H1 (cell line): ENCODE results near the gene NEUROG1. TPM values are rescaled to one million over a fixed set of nuclear protein-coding genes. Genes with fewer than 3 reads are reported as not detected.

ENCODE experiments used
- CTCF ChIA-PET: fragments of 300-600 bp; sonication (Branson Sonifier 250); formaldehyde crosslinking; loops from one replicate; lab custom pipeline; 2021; ENCODE audit not compliant: partially characterized antibody; lab: Charles Lee
- POLR2A ChIA-PET: fragments of 300-600 bp; sonication (Branson Sonifier 250); formaldehyde crosslinking; loops from one replicate; lab custom pipeline; 2021; ENCODE audit warnings: inconsistent platforms; ENCODE audit not compliant: partially characterized antibody; lab: Charles Lee
- DNase-seq, 2 experiments: peaks; one replicate each; pipeline versions ENCODE4 v3.0.0 to v3.0.0-alpha.2; 2010 to 2022; ENCODE audit warnings: low spot score in 2 of 2, low read depth in 1 of 2, mixed read lengths in 1 of 2
- FAIRE-seq: peaks from 2 replicates; lab custom pipeline; 2011; peaks lifted over from hg19 to GRCh38; lab: Jason Lieb, UNC
- H2AFZ ChIP-seq: 2 replicates; pipeline ENCODE4 v1.8.1; 2012; ENCODE audit warnings: low read length, inconsistent platforms
- H2AK5ac ChIP-seq: 2 replicates; pipeline ENCODE4 v1.6.1; 2013; ENCODE audit warnings: low read depth, low read length
- H2BK120ac ChIP-seq: replicated peaks from 2 replicates; pipeline ENCODE3; 2013; ENCODE audit warnings: low read depth, low read length, inconsistent platforms
- H2BK12ac ChIP-seq: 2 replicates; pipeline ENCODE4 v1.6.1; 2013; ENCODE audit warnings: low read depth, low read length
- H2BK15ac ChIP-seq: 2 replicates; pipeline ENCODE4 v1.6.1; 2013; ENCODE audit warnings: low read length
- H2BK20ac ChIP-seq: 2 replicates; pipeline ENCODE4 v1.6.1; 2013; ENCODE audit warnings: low read length
- H2BK5ac ChIP-seq: 2 replicates; pipeline ENCODE4 v1.6.1; 2013; ENCODE audit warnings: low read depth, low read length
- H3K14ac ChIP-seq: 2 replicates; pipeline ENCODE4 v1.6.1; 2013; ENCODE audit warnings: inconsistent platforms; ENCODE audit not compliant: insufficient read length
- H3K18ac ChIP-seq: 2 replicates; pipeline ENCODE4 v1.6.1; 2013; ENCODE audit warnings: low read length; ENCODE audit errors: extremely low read depth
- H3K23ac ChIP-seq: 2 replicates; pipeline ENCODE4 v1.6.1; 2013; ENCODE audit warnings: inconsistent platforms; ENCODE audit not compliant: insufficient read length
- H3K23me2 ChIP-seq: 2 replicates; pipeline ENCODE4 v1.6.1; 2013; ENCODE audit warnings: low read depth, low read length
- H3K27ac ChIP-seq: 2 replicates; pipeline ENCODE4 v1.6.1; 2011; ENCODE audit warnings: low read depth, low read length, inconsistent platforms
- H3K27me3 ChIP-seq, 4 experiments: replicated peaks in 1 of 4; 1 replicate in 1 of 4; 2 replicates in 3 of 4; pipeline versions ENCODE4 v1.6.1 to v1.8.1; 2011 to 2013; ENCODE audit warnings: low read length in 3 of 4, mild to moderate bottlenecking in 3 of 4, inconsistent platforms in 2 of 4, mixed read lengths in 2 of 4, moderate library complexity in 1 of 4; ENCODE audit not compliant: control insufficient read depth in 3 of 4, insufficient read depth in 3 of 4; ENCODE audit errors: extremely low read depth in 1 of 4
- H3K36me3 ChIP-seq, 4 experiments: 2 replicates each; pipeline versions ENCODE4 v1.6.1 to v1.8.1; 2011 to 2013; ENCODE audit warnings: mild to moderate bottlenecking in 4 of 4, low read length in 3 of 4, moderate library complexity in 2 of 4, control low read depth in 1 of 4, inconsistent platforms in 1 of 4; ENCODE audit not compliant: insufficient read depth in 4 of 4, control insufficient read depth in 2 of 4
- H3K4ac ChIP-seq: replicated peaks from 2 replicates; pipeline ENCODE3; 2013; ENCODE audit warnings: low read length, low read depth, mixed read lengths, inconsistent platforms; ENCODE audit not compliant: insufficient read length
- H3K4me1 ChIP-seq, 4 experiments: replicated peaks in 1 of 4; 1 replicate in 1 of 4; 2 replicates in 3 of 4; pipeline versions ENCODE4 v1.6.1 to v1.8.1; 2011 to 2013; ENCODE audit warnings: low read length in 3 of 4, inconsistent platforms in 2 of 4, mixed read lengths in 1 of 4; ENCODE audit not compliant: insufficient read depth in 4 of 4, control insufficient read depth in 3 of 4
- H3K4me2 ChIP-seq, 2 experiments: 2 replicates each; pipeline versions ENCODE4 v1.6.1 to v1.8.1; 2011 to 2013; ENCODE audit warnings: low read depth in 2 of 2, low read length in 2 of 2, control low read depth in 1 of 2, inconsistent platforms in 1 of 2, mild to moderate bottlenecking in 1 of 2; ENCODE audit not compliant: insufficient read depth in 1 of 2
- H3K4me3 ChIP-seq, 4 experiments: fragments of 200-600, 300-600 bp in 1 of 4; sonication (generic), shearing (Covaris generic), sonication (Bioruptor Twin) in 1 of 4; 2 replicates each; pipeline versions ENCODE4 v1.5.1 to v1.8.1; 2011 to 2016; ENCODE audit warnings: low read length in 4 of 4, low read depth in 3 of 4, control low read depth in 2 of 4, inconsistent platforms in 2 of 4, mild to moderate bottlenecking in 2 of 4, mixed read lengths in 1 of 4, moderate library complexity in 1 of 4; ENCODE audit not compliant: insufficient read depth in 2 of 4; ENCODE audit errors: extremely low read depth in 1 of 4
- H3K56ac ChIP-seq: replicated peaks from 2 replicates; pipeline ENCODE3; 2013; ENCODE audit warnings: low read depth, mild to moderate bottlenecking, mixed read lengths, low read length, inconsistent platforms; ENCODE audit not compliant: insufficient read length
- H3K79me1 ChIP-seq: 2 replicates; pipeline ENCODE4 v1.6.1; 2013; ENCODE audit warnings: low read depth, low read length, control low read depth
- H3K79me2 ChIP-seq, 2 experiments: 2 replicates each; pipeline versions ENCODE4 v1.6.1 to v1.8.1; 2012 to 2013; ENCODE audit warnings: low read length in 2 of 2, mild to moderate bottlenecking in 2 of 2, inconsistent platforms in 1 of 2; ENCODE audit not compliant: insufficient read depth in 2 of 2, control insufficient read depth in 1 of 2
- H3K9ac ChIP-seq, 4 experiments: replicated peaks in 1 of 4; 1 replicate in 1 of 4; 2 replicates in 3 of 4; pipeline versions ENCODE4 v1.6.1 to v1.8.1; 2011 to 2013; ENCODE audit warnings: low read depth in 3 of 4, low read length in 3 of 4, control low read depth in 2 of 4, mild to moderate bottlenecking in 2 of 4, moderate library complexity in 2 of 4, inconsistent platforms in 1 of 4; ENCODE audit errors: extremely low read depth in 1 of 4
- H3K9me3 ChIP-seq, 2 experiments: 2 replicates each; pipeline versions ENCODE4 v1.6.1 to v1.8.1; 2012 to 2013; ENCODE audit warnings: mild to moderate bottlenecking in 2 of 2, moderate library complexity in 2 of 2, control low read depth in 1 of 2, inconsistent platforms in 1 of 2, low read depth in 1 of 2, low read length in 1 of 2, mixed read lengths in 1 of 2; ENCODE audit not compliant: insufficient read depth in 2 of 2
- H4K20me1 ChIP-seq, 2 experiments: replicated peaks in 1 of 2; 2 replicates each; pipeline versions ENCODE3 to v1.8.1; 2011 to 2013; ENCODE audit warnings: inconsistent platforms in 2 of 2, low read length in 2 of 2, mild to moderate bottlenecking in 1 of 2; ENCODE audit not compliant: insufficient read depth in 2 of 2, control insufficient read depth in 1 of 2
- H4K5ac ChIP-seq: 2 replicates; pipeline ENCODE4 v1.6.1; 2013; ENCODE audit warnings: low read length, low read depth, mixed read lengths, inconsistent platforms; ENCODE audit not compliant: insufficient read length
- H4K8ac ChIP-seq: 2 replicates; pipeline ENCODE4 v1.8.0; 2013; ENCODE audit warnings: mild to moderate bottlenecking, moderate library complexity, low read length, inconsistent platforms; ENCODE audit not compliant: insufficient read depth; ENCODE audit errors: extremely low read depth
- H4K91ac ChIP-seq: replicated peaks from 2 replicates; pipeline ENCODE3; 2013; ENCODE audit warnings: low read length, mixed read lengths, inconsistent platforms; ENCODE audit not compliant: insufficient read length
- EGR1 ChIP-seq: IDR thresholded peaks from 2 replicates; pipeline ENCODE4 v1.6.1; 2011; ENCODE audit warnings: low read depth, low read length, borderline replicate concordance
- EZH2 ChIP-seq: fragments of 200-600 bp; sonication (generic); IDR thresholded peaks from 2 replicates; pipeline ENCODE4 v1.7.1; 2012; ENCODE audit warnings: low read depth, mild to moderate bottlenecking, moderate library complexity, low read length, inconsistent platforms; ENCODE audit not compliant: severe bottlenecking
- WGBS, 2 experiments: shearing (Covaris generic) in 1 of 2; methylation state at CpG; one replicate each; pipeline versions ENCODE4 v1.1.6 to v1.1.7; 2013 to 2015; ENCODE audit warnings: low lambda C conversion rate in 2 of 2, mixed read lengths in 2 of 2, inconsistent platforms in 1 of 2, low coverage in 1 of 2, missing lambda C conversion rate in 1 of 2; ENCODE audit not compliant: insufficient replicate concordance in 2 of 2, insufficient coverage in 1 of 2, insufficient read length in 1 of 2; ENCODE audit errors: extremely low coverage in 1 of 2, missing lambda C conversion rate in 1 of 2; 5-methylcytosine and 5-hydroxymethylcytosine counted together
- polyA plus RNA-seq, 7 experiments: library from polyadenylated mRNA; depleted of rRNA in 3 of 7; stranded (reverse) in 5 of 7; unstranded in 2 of 7; fragments of >200 nt in 5 of 7; fragments of 200-250 nt in 2 of 7; gene quantifications; 1 replicate in 5 of 7; 2 replicates in 1 of 7; 4 replicates in 1 of 7; pipeline versions ENCODE4 v1.2.1 to v1.2.3, GENCODE V29; 2011 to 2013; ENCODE audit warnings: missing spikeins in 2 of 7, mixed read lengths in 2 of 7
- total RNA-seq: library from RNA; stranded (reverse); fragmentation: NEBNext Ultra II Directional; extraction: Animal tissue kit (Norgen Biotek cat#: 25700); gene quantifications from 2 replicates; pipeline ENCODE4 v1.2.1, GENCODE V29; 2021

Gene NEUROG1
- total and polyA plus RNA-seq, 2 of the 8 experiments (the other 6 are each of a cell fraction or from before 2014, with no cell fraction given), result not detected

DNA sequence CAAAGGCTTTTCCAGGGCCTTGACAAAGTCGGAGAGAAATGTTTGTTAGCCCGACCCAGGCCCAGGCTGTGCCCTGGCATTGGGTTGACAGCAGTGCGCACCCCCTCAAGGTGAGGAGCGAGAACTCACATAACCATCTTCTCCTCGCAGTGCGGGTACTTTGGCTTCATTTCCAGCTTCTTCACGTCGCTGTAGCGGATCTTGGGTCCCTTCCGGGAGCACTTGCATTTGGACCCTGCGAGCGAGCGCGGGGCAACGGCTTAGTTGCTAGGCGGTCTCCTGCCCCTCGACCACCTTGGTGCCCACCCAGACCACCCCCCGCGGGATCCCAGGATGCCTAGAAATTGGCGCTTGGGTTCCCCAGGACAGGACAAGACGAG lies 42.5 kb upstream of the NEUROG1 start:
- Histone ChIP-seq H3K79me1 (no peaks in the 10 kb centered on the region), H3K27me3 (peaks cover 11 to 46% (median 40%) of the 10 kb centered on the region in 4 experiments), H2AFZ (0 out of 2 replicates have a peak overlapping the region, but pooled peaks have one; percentile 14), H3K56ac (no peak overlapping the region), H4K5ac (no peak overlapping the region), H3K4me1 (peaks cover 10 to 22% (median 19%) of the 10 kb centered on the region in 4 experiments), H2BK120ac (no peak overlapping the region), H2BK12ac (peak overlapping the region; percentile 60; the same call in 1 of the 2 replicates), H3K36me3 (no peaks in the 10 kb centered on the region), H3K4me2 (peak overlapping the region; percentile 80 to 99), H3K23ac (no peak overlapping the region), H2BK5ac (no peak overlapping the region), H2BK20ac (no peak overlapping the region), H3K14ac (no peak overlapping the region), H3K79me2 (no peaks in the 10 kb centered on the region), H3K18ac (peak overlapping the region; percentile 65; the same call in 1 of the 2 replicates), H3K9me3 (no peaks in the 10 kb centered on the region), H2BK15ac (peak overlapping the region; percentile 72; the same call in 1 of the 2 replicates), H4K91ac (no peak overlapping the region), H3K27ac (no peak overlapping the region), H2AK5ac (no peak overlapping the region), H4K8ac (no peak overlapping the region), H3K4me3 (peak overlapping the region; percentile 24 to 61 (median 58)), H3K9ac (no peak overlapping the region; a peak in 2 of 7 replicates), H4K20me1 (peaks cover 0 to 1% of the 10 kb centered on the region in 2 experiments), H3K23me2 (peaks cover 9% of the 10 kb centered on the region), H3K4ac (no peak overlapping the region)
- FAIRE-seq (no peak), DNase-seq (peak in 1 of 2 experiments; percentile 54)
- ChIA-PET CTCF (interaction anchor here (1.0 to 19.0 kb wide), 10 partner anchors 14 to 480 kb away, joined by 3 to 324 read pairs (median 3); partner anchors contain the start of gene SLC25A48), POLR2A (interaction anchor here (0.6 to 1.6 kb wide), 3 partner anchors 9 to 112 kb away, joined by 3 read pairs; no protein-coding TSS in a partner anchor)
- WGBS, 2 experiments, result 7% methylated on average over 21 of the region's 21 CpGs; no CpG with 5 or more reads in 1 of the 2 experiments
- TF ChIP-seq EZH2 (peak; percentile 79), EGR1 (no peak)
